ENCODE data around the gene CHRNB4. TPM values are rescaled to one million over a fixed set of nuclear protein-coding genes. Genes with fewer than 3 reads are reported as not detected.

Gene CHRNB4
- total and polyA plus RNA-seq, 2 donors (not counting 1 experiment from before 2014, with no cell fraction given), result not detected

DNA sequence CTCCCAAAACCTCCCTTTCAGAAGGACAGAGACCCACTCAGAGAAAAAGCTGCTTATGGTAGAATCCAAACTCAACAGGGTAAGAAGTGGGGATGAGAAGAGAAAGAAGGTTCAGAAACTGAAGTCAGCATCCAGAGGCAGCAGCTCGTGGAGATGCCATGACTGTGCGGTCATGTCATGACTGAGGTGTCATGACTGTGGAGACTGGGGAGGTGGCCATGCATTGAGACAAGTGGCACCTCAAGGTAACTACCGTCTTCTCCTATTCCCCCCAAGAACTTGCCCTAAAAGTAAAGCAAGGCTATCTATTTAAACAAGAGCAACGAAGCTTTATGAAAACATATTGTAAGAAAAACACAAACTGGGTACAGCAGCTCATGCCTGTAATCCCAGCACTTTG, 35.3 kb downstream of the CHRNB4 start:
- 85% methylated on average over 4 of the region's 4 CpGs for WGBS (ENCODE audit: insufficient coverage)
- Mint-ChIP-seq H3K9me3 (ENCODE audit: insufficient read depth) (no peaks in the 10 kb centered on the region), H3K27ac (no peak overlapping the region), H3K4me1 (no peaks in the 10 kb centered on the region), H3K27me3 (peaks cover 28% of the 10 kb centered on the region), H3K4me3 (no peak overlapping the region)
- POLR2A ChIA-PET, result no interaction called here
- Histone ChIP-seq H2AFZ (ENCODE audit: insufficient read depth, low read depth, low read length, poor library complexity, severe bottlenecking) (no peak overlapping the region), H3K36me3 (replicated peaks in 1 of 2; ENCODE audit: control extremely low read depth in 1 of 2, control insufficient read depth in 1 of 2, extremely low read depth in 1 of 2, insufficient read depth in 2 of 2, low read length in 1 of 2) (no peaks in the 10 kb centered on the region), H3K4me1 (ENCODE audit: control insufficient read depth in 2 of 2, insufficient read depth in 2 of 2, low read length in 2 of 2) (no peaks in the 10 kb centered on the region), H3K9me3 (ENCODE audit: control extremely low read depth in 1 of 3, control insufficient read depth in 2 of 3, insufficient read depth in 1 of 3, low read length in 2 of 3) (no peaks in the 10 kb centered on the region), H3K4me2 (replicated peaks; ENCODE audit: low read depth, low read length, poor library complexity, severe bottlenecking) (no peak overlapping the region), H3K27ac (ENCODE audit: low read length in 2 of 2) (no peak overlapping the region), H3K79me2 (ENCODE audit: control insufficient read depth, insufficient read depth, low read length) (no peaks in the 10 kb centered on the region), H3K4me3 (ENCODE audit: control extremely low read depth in 1 of 5, extremely low read depth in 1 of 5, insufficient read depth in 1 of 5, low read depth in 2 of 5, low read length in 4 of 5) (no peak overlapping the region), H3K9ac (ENCODE audit: low read length) (no peak overlapping the region), H4K20me1 (ENCODE audit: control insufficient read depth, insufficient read depth, low read length, poor library complexity, severe bottlenecking) (no peaks in the 10 kb centered on the region), H3K27me3 (replicated peaks in 1 of 4; ENCODE audit: control extremely low read depth in 1 of 4, control insufficient read depth in 3 of 4, insufficient read depth in 4 of 4, low read length in 3 of 4) (peaks cover 0 to 8% (median 1%) of the 10 kb centered on the region in 4 experiments)
- TF ChIP-seq CTCF (IDR thresholded peaks at IDR 0.05) (no peak), EZH2 (IDR thresholded peaks at IDR 0.05; ENCODE audit: borderline replicate concordance, insufficient read depth, low read depth, low read length, poor library complexity, severe bottlenecking) (no peak)
- ATAC-seq (ENCODE audit: low read depth), result no peak
- intact Hi-C loops (cut with micrococcal nuclease), result no loop called here
- CTCF ChIA-PET, result interaction anchor here (2.7 kb wide), 1 partner anchor 10 kb away, joined by 6 read pairs; no protein-coding TSS in a partner anchor
- no peak for DNase-seq

DNA sequence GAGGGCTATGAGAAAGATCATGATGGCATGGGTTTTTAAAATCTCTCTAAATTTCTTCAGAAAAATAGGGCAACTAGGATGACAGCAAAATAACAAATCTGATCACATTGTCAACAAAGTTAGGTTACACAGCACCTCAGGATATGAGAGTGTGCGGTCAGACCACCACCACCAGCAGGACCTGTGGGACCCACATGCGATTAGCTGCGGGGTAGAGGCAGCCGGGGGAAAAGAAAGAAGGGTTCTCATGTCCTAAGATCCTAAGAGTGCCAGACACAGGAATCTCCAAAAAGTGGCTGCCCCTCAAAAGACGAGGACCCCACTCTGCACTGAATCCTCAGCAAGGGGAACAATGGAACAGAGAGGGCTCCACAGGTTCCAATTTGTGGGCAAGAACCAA, 35.8 kb downstream of the CHRNB4 start:
- peaks cover 28% of the 10 kb centered on the region for H3K27me3 Mint-ChIP-seq
- WGBS (ENCODE audit: insufficient coverage), result 98% methylated on average over 5 of the region's 5 CpGs
- Histone ChIP-seq H3K27me3 (replicated peaks in 1 of 4; ENCODE audit: control extremely low read depth in 1 of 4, control insufficient read depth in 3 of 4, insufficient read depth in 4 of 4, low read length in 3 of 4) (peaks cover 0 to 8% (median 1%) of the 10 kb centered on the region in 4 experiments), H3K4me1 (ENCODE audit: control insufficient read depth in 2 of 2, insufficient read depth in 2 of 2, low read length in 2 of 2) (no peaks in the 10 kb centered on the region), H3K27ac (ENCODE audit: low read length in 2 of 2) (no peak overlapping the region), H3K4me2 (replicated peaks; ENCODE audit: low read depth, low read length, poor library complexity, severe bottlenecking) (no peak overlapping the region), H3K9me3 (ENCODE audit: control extremely low read depth in 1 of 3, control insufficient read depth in 2 of 3, insufficient read depth in 1 of 3, low read length in 2 of 3) (no peaks in the 10 kb centered on the region), H3K9ac (ENCODE audit: low read length) (no peak overlapping the region), H3K79me2 (ENCODE audit: control insufficient read depth, insufficient read depth, low read length) (no peaks in the 10 kb centered on the region), H2AFZ (ENCODE audit: insufficient read depth, low read depth, low read length, poor library complexity, severe bottlenecking) (no peak overlapping the region), H4K20me1 (ENCODE audit: control insufficient read depth, insufficient read depth, low read length, poor library complexity, severe bottlenecking) (no peaks in the 10 kb centered on the region), H3K36me3 (replicated peaks in 1 of 2; ENCODE audit: control extremely low read depth in 1 of 2, control insufficient read depth in 1 of 2, extremely low read depth in 1 of 2, insufficient read depth in 2 of 2, low read length in 1 of 2) (no peaks in the 10 kb centered on the region), H3K4me3 (ENCODE audit: control extremely low read depth in 1 of 5, extremely low read depth in 1 of 5, insufficient read depth in 1 of 5, low read depth in 2 of 5, low read length in 4 of 5) (no peak overlapping the region)
- intact Hi-C loops (cut with micrococcal nuclease), result no loop called here
- DNase-seq (no peak), ATAC-seq (ENCODE audit: low read depth) (no peak)
- ChIA-PET CTCF (interaction anchor here (2.7 kb wide), 1 partner anchor 11 kb away, joined by 6 read pairs; no protein-coding TSS in a partner anchor), POLR2A (no interaction called here)
- no peaks in the 10 kb centered on the region for H3K9me3 Mint-ChIP-seq (ENCODE audit: insufficient read depth)
- no peak overlapping the region for H3K4me3 Mint-ChIP-seq
- no peak overlapping the region for H3K27ac Mint-ChIP-seq
- TF ChIP-seq CTCF (IDR thresholded peaks at IDR 0.05), result no peak
- no peak for TF ChIP-seq EZH2 (IDR thresholded peaks at IDR 0.05; ENCODE audit: borderline replicate concordance, insufficient read depth, low read depth, low read length, poor library complexity, severe bottlenecking)
- no peaks in the 10 kb centered on the region for H3K4me1 Mint-ChIP-seq
